Astrocyte (in vitro differentiated cells and primary cell): ENCODE measurements around the gene MYH10. TPM values are rescaled to one million over a fixed set of nuclear protein-coding genes. Genes with fewer than 3 reads are reported as not detected.
A peak's percentile ranks its signal among the peaks of the same experiment; 100 is the strongest.

Experiments used
- DNase-seq: peaks from one replicate; pipeline ENCODE4 v3.0.0-alpha.2; 2010; ENCODE audit warnings: low read depth
- FAIRE-seq: peaks from 2 replicates; lab custom pipeline; 2011; peaks lifted over from hg19 to GRCh38; lab: Jason Lieb, UNC
- H2AFZ ChIP-seq: 2 replicates; pipeline ENCODE4 v1.6.0; 2012; ENCODE audit warnings: low read depth, low read length, inconsistent platforms
- H3K27ac ChIP-seq: 2 replicates; pipeline ENCODE4 v1.5.1; 2011; ENCODE audit warnings: low read depth, low read length, inconsistent platforms
- H3K27me3 ChIP-seq: 2 replicates; pipeline ENCODE4 v1.6.0; 2011; ENCODE audit warnings: low read length, inconsistent platforms; ENCODE audit not compliant: insufficient read depth
- H3K36me3 ChIP-seq: 2 replicates; pipeline ENCODE4 v1.5.1; 2011; ENCODE audit warnings: low read length, inconsistent platforms; ENCODE audit not compliant: insufficient read depth
- H3K4me1 ChIP-seq: 2 replicates; pipeline ENCODE4 v1.5.1; 2011; ENCODE audit warnings: low read length, inconsistent platforms; ENCODE audit not compliant: insufficient read depth
- H3K4me2 ChIP-seq: 2 replicates; pipeline ENCODE4 v1.6.0; 2012; ENCODE audit warnings: low read length, inconsistent platforms
- H3K4me3 ChIP-seq: 2 replicates; pipeline ENCODE4 v1.5.1; 2011; ENCODE audit warnings: low read depth, mild to moderate bottlenecking, low read length, inconsistent platforms; ENCODE audit not compliant: insufficient read depth
- H3K79me2 ChIP-seq: 2 replicates; pipeline ENCODE4 v1.6.0; 2012; ENCODE audit warnings: mild to moderate bottlenecking, low read length, inconsistent platforms; ENCODE audit not compliant: insufficient read depth
- H3K9ac ChIP-seq: 2 replicates; pipeline ENCODE4 v1.6.0; 2012; ENCODE audit warnings: mild to moderate bottlenecking, low read length, inconsistent platforms
- H3K9me3 ChIP-seq: 2 replicates; pipeline ENCODE4 v1.5.1; 2012; ENCODE audit warnings: low read depth, mild to moderate bottlenecking, low read length, inconsistent platforms; ENCODE audit not compliant: insufficient read depth
- H4K20me1 ChIP-seq: 2 replicates; pipeline ENCODE4 v1.6.0; 2012; ENCODE audit warnings: low read length, inconsistent platforms; ENCODE audit not compliant: insufficient read depth
- H3K27ac Mint-ChIP-seq: one replicate; pipeline ENCODE4 v1.8.0; 2021; ENCODE audit warnings: mild to moderate bottlenecking, mixed read lengths; ENCODE audit not compliant: unreplicated experiment
- H3K27me3 Mint-ChIP-seq: one replicate; pipeline ENCODE4 v1.8.0; 2021; ENCODE audit warnings: low read depth, mixed read lengths; ENCODE audit not compliant: unreplicated experiment
- H3K36me3 Mint-ChIP-seq: one replicate; pipeline ENCODE4 v1.8.0; 2021; ENCODE audit warnings: low read depth, mixed read lengths; ENCODE audit not compliant: unreplicated experiment
- H3K4me1 Mint-ChIP-seq: one replicate; pipeline ENCODE4 v1.8.0; 2021; ENCODE audit warnings: low read depth, mixed read lengths; ENCODE audit not compliant: unreplicated experiment
- H3K4me3 Mint-ChIP-seq: one replicate; pipeline ENCODE4 v1.8.0; 2021; ENCODE audit warnings: mild to moderate bottlenecking, moderate library complexity, mixed read lengths; ENCODE audit not compliant: unreplicated experiment
- H3K9me3 Mint-ChIP-seq: one replicate; pipeline ENCODE4 v1.8.0; 2021; ENCODE audit warnings: mild to moderate bottlenecking, mixed read lengths; ENCODE audit not compliant: unreplicated experiment
- CTCF ChIP-seq: IDR thresholded peaks from 2 replicates; pipeline ENCODE4 v1.5.1; 2011; ENCODE audit warnings: low read depth, mild to moderate bottlenecking, inconsistent platforms, low read length, moderate library complexity; ENCODE audit not compliant: insufficient read depth
- EZH2 ChIP-seq: IDR thresholded peaks from 2 replicates; pipeline ENCODE4 v1.6.1; 2012; ENCODE audit warnings: mild to moderate bottlenecking, low read length, inconsistent platforms; ENCODE audit not compliant: insufficient read depth
- total RNA-seq: library from RNA; stranded (reverse); gene quantifications from 2 replicates; pipeline ENCODE4 v1.2.1, GENCODE V29; 2021

The MYH10 gene
- total RNA-seq, 1 donor from 2014 or later: 150 TPM

- FAIRE-seq (no peak), DNase-seq (no peak)
- Mint-ChIP-seq H3K4me3 (peak overlapping the region; percentile 11), H3K36me3 (peaks cover 44% of the 10 kb centered on the region), H3K27me3 (no peaks in the 10 kb centered on the region), H3K4me1 (peaks cover 20% of the 10 kb centered on the region), H3K27ac (peak overlapping the region; percentile 48), H3K9me3 (no peaks in the 10 kb centered on the region)
- Histone ChIP-seq H3K4me1 (peaks cover 10% of the 10 kb centered on the region), H4K20me1 (peaks cover 89% of the 10 kb centered on the region), H3K27me3 (no peaks in the 10 kb centered on the region), H3K4me2 (no peak overlapping the region), H3K27ac (peak overlapping the region; percentile 21), H3K4me3 (no peak overlapping the region), H3K36me3 (peaks cover 62% of the 10 kb centered on the region), H2AFZ (no peak overlapping the region), H3K9me3 (no peaks in the 10 kb centered on the region), H3K9ac (no peak overlapping the region), H3K79me2 (no peaks in the 10 kb centered on the region)
- no peak for TF ChIP-seq CTCF
- no peak for TF ChIP-seq EZH2
These were observed 152.6 kb downstream of the MYH10 start for GRCh38 chr17:8477715-8478441.

- peaks cover 13% of the 10 kb centered on the region for H3K4me1 Mint-ChIP-seq
- H4K20me1 ChIP-seq: peaks cover 90% of the 10 kb centered on the region
- H3K9ac ChIP-seq: no peak overlapping the region
- no peaks in the 10 kb centered on the region for H3K27me3 ChIP-seq
- H3K79me2 ChIP-seq: no peaks in the 10 kb centered on the region
- no peak overlapping the region for H3K27ac Mint-ChIP-seq
- DNase-seq (no peak), FAIRE-seq (no peak)
- H3K27ac ChIP-seq: no peak overlapping the region
- TF ChIP-seq EZH2 (no peak), CTCF (no peak)
- H3K36me3 Mint-ChIP-seq: peaks cover 40% of the 10 kb centered on the region
- no peak overlapping the region for H3K4me3 Mint-ChIP-seq
- no peaks in the 10 kb centered on the region for H3K9me3 ChIP-seq
- H3K9me3 Mint-ChIP-seq: no peaks in the 10 kb centered on the region
- peaks cover 10% of the 10 kb centered on the region for H3K4me1 ChIP-seq
- no peak overlapping the region for H2AFZ ChIP-seq
- peaks cover 59% of the 10 kb centered on the region for H3K36me3 ChIP-seq
- H3K4me2 ChIP-seq: no peak overlapping the region
- no peaks in the 10 kb centered on the region for H3K27me3 Mint-ChIP-seq
- no peak overlapping the region for H3K4me3 ChIP-seq
These were observed 153.4 kb downstream of the MYH10 start for GRCh38 chr17:8477171-8477570.

GRCh38 chr17:8476741-8477140, 153.8 kb downstream of the MYH10 start:
- H3K4me1 ChIP-seq: peaks cover 10% of the 10 kb centered on the region
- H3K36me3 ChIP-seq: peaks cover 58% of the 10 kb centered on the region
- H3K4me1 Mint-ChIP-seq: peaks cover 10% of the 10 kb centered on the region
- H3K36me3 Mint-ChIP-seq: peaks cover 41% of the 10 kb centered on the region
- no peak overlapping the region for H3K27ac ChIP-seq
- FAIRE-seq (no peak), DNase-seq (no peak)
- no peak overlapping the region for H3K4me2 ChIP-seq
- peaks cover 90% of the 10 kb centered on the region for H4K20me1 ChIP-seq
- H3K9me3 Mint-ChIP-seq: no peaks in the 10 kb centered on the region
- H3K27ac Mint-ChIP-seq: no peak overlapping the region
- no peaks in the 10 kb centered on the region for H3K79me2 ChIP-seq
- H3K4me3 Mint-ChIP-seq: no peak overlapping the region
- H3K27me3 Mint-ChIP-seq: no peaks in the 10 kb centered on the region
- H3K27me3 ChIP-seq: no peaks in the 10 kb centered on the region
- no peaks in the 10 kb centered on the region for H3K9me3 ChIP-seq
- H3K4me3 ChIP-seq: no peak overlapping the region
- no peak overlapping the region for H3K9ac ChIP-seq
- TF ChIP-seq CTCF (no peak), EZH2 (no peak)
- no peak overlapping the region for H2AFZ ChIP-seq
